ENCODE data around the gene WHRN. TPM values are rescaled to one million over a fixed set of nuclear protein-coding genes. Genes with fewer than 3 reads are reported as not detected.

WHRN gene
- total RNA-seq, 1 donor from 2014 or later, result 0.80 TPM

DNA sequence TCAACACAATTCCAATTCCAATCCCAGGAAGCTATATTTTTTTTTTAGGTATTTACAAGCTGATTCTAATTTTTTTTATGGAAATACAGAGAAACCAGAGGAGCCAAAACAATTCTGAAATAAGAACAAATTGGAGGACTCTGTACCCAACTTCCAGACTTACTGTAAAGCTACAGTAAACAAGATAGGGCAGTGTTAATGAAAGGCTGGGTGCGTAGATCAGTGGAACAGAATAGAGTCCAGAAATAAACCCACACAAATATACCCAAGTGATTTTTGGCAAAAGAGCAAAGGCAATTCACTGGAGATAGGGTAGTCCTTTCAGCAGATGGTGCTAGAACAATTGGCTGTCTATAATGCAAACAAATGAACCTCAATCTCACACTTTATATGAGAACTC, 50.6 kb downstream of the WHRN start:
- intact Hi-C loops (cut with micrococcal nuclease), result no loop called here
- DNase-seq, result no peak

DNA sequence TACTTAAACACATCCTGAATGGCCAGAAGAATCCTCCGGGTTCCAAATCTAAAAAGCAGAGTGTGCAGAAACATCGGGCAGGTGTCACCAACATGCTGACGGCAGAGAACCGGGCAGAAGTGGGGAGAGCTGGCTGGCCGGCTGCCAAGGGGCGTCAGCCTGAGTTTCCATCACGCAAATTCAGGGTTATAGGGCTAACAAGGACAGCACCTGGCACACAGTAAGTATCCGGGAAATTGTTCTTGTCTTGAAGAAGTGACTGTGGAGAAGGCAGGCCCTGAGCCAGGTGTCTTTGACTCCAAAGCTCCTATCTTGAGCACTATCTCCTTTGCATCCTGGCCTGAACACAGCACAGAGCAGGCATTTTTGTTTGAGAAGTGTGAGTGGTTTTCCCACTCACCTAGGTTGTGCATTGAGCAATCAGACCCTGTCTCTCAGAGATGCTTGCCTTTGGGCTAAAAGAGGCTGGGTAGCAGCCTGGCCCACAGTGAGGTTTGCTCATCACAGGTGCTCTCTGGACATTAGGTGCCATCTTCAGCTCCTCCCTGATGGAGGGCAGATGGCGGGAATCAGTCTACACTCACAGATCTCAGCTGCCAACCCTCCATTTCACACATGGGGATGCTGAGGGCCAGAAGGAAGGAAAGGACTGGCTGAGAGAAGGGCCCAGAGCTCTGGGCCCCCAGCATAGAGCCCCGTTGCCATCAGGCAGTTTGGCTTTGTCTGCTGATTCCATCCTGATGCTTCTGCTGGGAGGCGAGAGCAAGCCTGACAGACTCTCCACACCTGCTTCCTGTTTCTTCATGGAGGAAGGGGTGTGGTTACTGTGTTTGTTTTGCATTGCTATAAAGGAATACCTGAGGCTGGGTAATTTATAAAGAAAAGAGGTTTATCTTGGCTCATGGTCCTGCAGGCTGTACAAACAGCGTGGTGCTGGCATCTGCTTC, 52.8 kb downstream of the WHRN start:
- no peaks in the 10 kb centered on the region for H3K4me1 ChIP-seq
- no peak overlapping the region for H3K4me3 ChIP-seq
- TF ChIP-seq, protein P1, sequence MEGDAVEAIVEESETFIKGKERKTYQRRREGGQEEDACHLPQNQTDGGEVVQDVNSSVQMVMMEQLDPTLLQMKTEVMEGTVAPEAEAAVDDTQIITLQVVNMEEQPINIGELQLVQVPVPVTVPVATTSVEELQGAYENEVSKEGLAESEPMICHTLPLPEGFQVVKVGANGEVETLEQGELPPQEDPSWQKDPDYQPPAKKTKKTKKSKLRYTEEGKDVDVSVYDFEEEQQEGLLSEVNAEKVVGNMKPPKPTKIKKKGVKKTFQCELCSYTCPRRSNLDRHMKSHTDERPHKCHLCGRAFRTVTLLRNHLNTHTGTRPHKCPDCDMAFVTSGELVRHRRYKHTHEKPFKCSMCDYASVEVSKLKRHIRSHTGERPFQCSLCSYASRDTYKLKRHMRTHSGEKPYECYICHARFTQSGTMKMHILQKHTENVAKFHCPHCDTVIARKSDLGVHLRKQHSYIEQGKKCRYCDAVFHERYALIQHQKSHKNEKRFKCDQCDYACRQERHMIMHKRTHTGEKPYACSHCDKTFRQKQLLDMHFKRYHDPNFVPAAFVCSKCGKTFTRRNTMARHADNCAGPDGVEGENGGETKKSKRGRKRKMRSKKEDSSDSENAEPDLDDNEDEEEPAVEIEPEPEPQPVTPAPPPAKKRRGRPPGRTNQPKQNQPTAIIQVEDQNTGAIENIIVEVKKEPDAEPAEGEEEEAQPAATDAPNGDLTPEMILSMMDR (IDR thresholded peaks at IDR 0.05; ENCODE audit: borderline replicate concordance), result no peak
- peaks cover 33% of the 10 kb centered on the region for H3K27me3 ChIP-seq (ENCODE audit: low read depth)
- no peak overlapping the region for H3K27ac ChIP-seq (replicated peaks)
- intact Hi-C loops (cut with micrococcal nuclease), result no loop called here
- DNase-seq, result no peak
- peaks cover 10% of the 10 kb centered on the region for H3K9me3 ChIP-seq (replicated peaks)
- no peaks in the 10 kb centered on the region for H3K36me3 ChIP-seq

More for the DNA sequence above, 50.6 kb downstream of the WHRN start:
- TF ChIP-seq, protein P1 (IDR thresholded peaks at IDR 0.05; ENCODE audit: borderline replicate concordance), result no peak
- peaks cover 24% of the 10 kb centered on the region for H3K27me3 ChIP-seq (ENCODE audit: low read depth)
- peaks cover 10% of the 10 kb centered on the region for H3K9me3 ChIP-seq (replicated peaks)
- no peaks in the 10 kb centered on the region for H3K4me1 ChIP-seq
- H3K4me3 ChIP-seq, result no peak overlapping the region
- no peak overlapping the region for H3K27ac ChIP-seq (replicated peaks)
- no peaks in the 10 kb centered on the region for H3K36me3 ChIP-seq

DNA sequence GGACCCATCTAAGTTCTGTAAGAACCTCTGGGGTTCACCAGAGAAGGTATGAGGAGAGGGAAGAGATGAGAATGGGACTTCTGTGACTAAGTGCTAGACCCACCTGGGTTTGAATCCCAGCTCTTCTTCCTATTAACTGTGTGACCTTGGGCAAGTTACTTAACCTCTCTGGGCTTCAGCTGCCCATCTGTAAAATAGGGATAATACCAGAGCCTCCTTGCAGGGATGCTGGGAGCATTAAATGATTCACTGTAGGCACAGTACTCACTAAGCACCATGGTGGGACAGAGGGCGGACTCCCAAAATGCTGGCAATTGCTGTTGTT, 53.6 kb downstream of the WHRN start:
- TF ChIP-seq, protein P1 (IDR thresholded peaks at IDR 0.05; ENCODE audit: borderline replicate concordance), result no peak
- peaks cover 10% of the 10 kb centered on the region for H3K9me3 ChIP-seq (replicated peaks)
- no peaks in the 10 kb centered on the region for H3K36me3 ChIP-seq
- H3K4me3 ChIP-seq, result no peak overlapping the region
- DNase-seq, result no peak
- no peak overlapping the region for H3K27ac ChIP-seq (replicated peaks)
- intact Hi-C loops (cut with micrococcal nuclease), result no loop called here
- H3K27me3 ChIP-seq (ENCODE audit: low read depth), result peaks cover 30% of the 10 kb centered on the region
- no peaks in the 10 kb centered on the region for H3K4me1 ChIP-seq

DNA sequence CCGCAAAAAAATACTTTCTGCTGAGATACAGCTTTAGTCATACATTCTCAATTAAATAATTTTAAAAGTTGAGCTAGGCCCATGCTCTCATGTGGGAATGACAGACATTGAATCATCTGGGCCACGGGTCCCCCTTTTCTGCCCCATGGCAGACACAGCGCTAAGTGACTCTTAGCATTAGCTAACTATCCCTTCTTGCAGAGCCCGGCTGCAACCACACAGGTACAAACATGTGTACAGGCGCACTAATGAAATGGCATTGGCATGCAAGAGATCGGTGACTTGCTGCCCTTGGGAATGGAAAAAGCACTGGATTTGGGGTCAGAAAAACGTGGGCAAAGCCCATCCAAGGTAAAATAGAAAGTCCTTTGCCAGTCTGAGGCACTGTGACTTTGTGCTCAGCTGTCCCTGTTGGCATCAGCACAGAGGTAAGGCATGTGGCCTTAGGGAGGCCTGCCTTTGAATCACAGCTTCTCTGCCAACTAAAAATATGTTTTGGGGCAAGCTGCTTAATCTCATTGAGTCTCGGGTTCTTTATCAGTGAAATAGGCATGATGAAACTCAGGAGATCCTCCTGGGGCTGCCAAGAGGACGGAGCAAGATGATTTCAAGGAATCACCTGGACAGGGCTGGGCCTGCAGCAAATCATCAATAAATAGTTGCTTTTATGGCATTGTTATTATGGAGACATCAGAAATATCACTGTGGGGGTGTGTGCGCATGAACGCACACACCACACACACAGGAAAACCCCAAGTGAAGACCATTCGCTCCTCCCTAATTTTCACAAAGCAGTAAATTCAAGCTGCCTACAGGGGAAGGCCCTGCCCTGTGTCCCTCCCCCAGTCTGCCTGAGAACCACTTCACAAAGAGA, 54.2 kb downstream of the WHRN start:
- H3K9me3 ChIP-seq (replicated peaks), result peaks cover 10% of the 10 kb centered on the region
- peaks cover 26% of the 10 kb centered on the region for H3K27me3 ChIP-seq (ENCODE audit: low read depth)
- no peak for DNase-seq
- H3K27ac ChIP-seq (replicated peaks), result no peak overlapping the region
- TF ChIP-seq, protein P1 (IDR thresholded peaks at IDR 0.05; ENCODE audit: borderline replicate concordance), result no peak
- no peaks in the 10 kb centered on the region for H3K36me3 ChIP-seq
- no peaks in the 10 kb centered on the region for H3K4me1 ChIP-seq
- H3K4me3 ChIP-seq, result no peak overlapping the region
- intact Hi-C loops (cut with micrococcal nuclease), result no loop called here

DNA sequence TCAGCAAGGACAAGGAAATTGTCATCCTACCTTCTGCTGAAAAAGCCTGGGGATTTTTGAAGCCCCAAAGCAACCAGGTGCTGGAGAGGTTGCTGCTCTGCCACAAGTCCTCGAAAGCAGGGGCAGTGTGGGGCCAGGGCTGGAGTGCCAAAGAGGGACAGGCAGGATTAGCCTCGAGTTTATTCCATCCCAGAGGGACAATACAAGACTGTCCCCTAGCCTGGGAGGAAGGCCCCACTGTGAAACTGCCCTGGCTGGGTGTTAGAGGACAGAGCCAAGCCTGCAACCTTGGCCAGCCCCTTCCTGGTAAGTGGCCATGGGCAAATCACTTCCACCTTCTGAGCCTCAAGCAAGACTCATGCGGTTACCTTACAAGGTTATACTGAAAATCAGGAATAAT, 55.1 kb downstream of the WHRN start:
- intact Hi-C loops (cut with micrococcal nuclease), result no loop called here

More for the DNA sequence above, 55.1 kb downstream of the WHRN start:
- Histone ChIP-seq H3K36me3 (no peaks in the 10 kb centered on the region), H3K4me3 (no peak overlapping the region), H3K27me3 (ENCODE audit: low read depth) (peaks cover 23% of the 10 kb centered on the region), H3K27ac (replicated peaks) (no peak overlapping the region), H3K9me3 (replicated peaks) (peaks cover 10% of the 10 kb centered on the region), H3K4me1 (no peaks in the 10 kb centered on the region)
- TF ChIP-seq, protein P1 (IDR thresholded peaks at IDR 0.05; ENCODE audit: borderline replicate concordance), result no peak
- DNase-seq, result no peak
